ENCODE measurements around the gene SKAP1.
"Not testable (repeated sequence)": the region's sequence is repeated elsewhere in the genome, so short reads cannot be mapped to it uniquely, and the experiment has no call there.

Gene SKAP1

DNA sequence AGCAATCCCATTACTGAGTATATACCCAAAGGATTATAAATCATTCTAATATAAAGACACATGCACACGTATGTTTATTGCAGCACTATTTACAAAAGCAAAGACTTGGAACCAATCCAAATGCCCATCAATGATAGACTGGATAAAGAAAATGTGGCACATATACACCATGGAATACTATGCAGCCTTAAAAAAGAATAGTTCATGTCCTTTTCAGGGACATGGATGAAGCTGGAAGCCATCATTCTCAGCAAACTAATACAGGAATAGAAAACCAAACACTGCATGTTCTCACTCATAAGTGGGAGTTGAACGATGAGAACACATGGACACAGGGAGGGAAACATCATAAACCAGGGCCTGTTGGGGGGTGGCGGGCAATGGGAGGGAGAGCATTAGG is 19.3 kb upstream of the SKAP1 start:
- not testable (repeated sequence) for DNase-seq (ENCODE audit: low read depth in 1 of 2, low spot score in 1 of 2)

GRCh38 chr17:48445248-48445620 is 15.2 kb upstream of the SKAP1 start:
- no peak for DNase-seq (ENCODE audit: low read depth in 1 of 2, low spot score in 1 of 2)

DNA sequence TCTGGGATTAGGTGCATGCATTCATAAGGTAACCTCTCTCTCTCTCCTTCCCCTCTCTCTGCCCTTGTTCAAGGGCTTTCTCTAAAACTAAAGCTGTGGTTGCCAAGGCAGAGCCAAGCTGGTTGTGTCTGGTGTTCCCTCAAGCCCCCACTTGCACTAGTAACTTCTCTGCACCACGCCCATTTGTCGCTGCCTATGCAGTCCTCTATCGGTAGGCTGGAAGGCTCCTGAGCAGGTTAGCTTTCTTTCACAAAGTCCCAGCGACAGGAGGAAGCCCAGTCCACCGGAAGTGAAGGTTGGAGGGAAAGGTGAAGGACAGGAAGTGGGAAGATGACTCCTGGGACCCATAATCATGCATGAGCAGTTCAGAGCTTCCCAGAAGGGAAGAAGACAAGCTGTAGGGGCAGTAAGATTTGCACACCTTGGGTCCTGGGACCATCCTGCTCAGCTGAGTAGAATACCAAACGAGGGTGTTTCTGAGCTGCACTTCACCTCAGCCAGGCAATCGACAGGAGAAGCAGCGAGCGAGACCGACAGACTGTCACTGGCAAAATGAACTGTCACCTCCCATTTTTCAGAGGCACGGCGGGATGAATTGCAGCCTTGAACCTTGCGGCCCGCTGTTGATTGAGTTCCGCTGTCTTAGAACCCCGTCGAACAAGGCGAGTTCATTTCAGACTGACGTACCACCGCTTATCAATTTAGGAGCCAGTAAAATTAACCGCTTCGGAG is 14.7 kb upstream of the SKAP1 start:
- no peak for DNase-seq (ENCODE audit: low read depth in 1 of 2, low spot score in 1 of 2)

- DNase-seq (ENCODE audit: low read depth in 1 of 2, low spot score in 1 of 2) = no peak
These were observed 13.7 kb upstream of the SKAP1 start for GRCh38 chr17:48443712-48444111.

- no peak for DNase-seq (ENCODE audit: low read depth in 1 of 2, low spot score in 1 of 2)
These were observed 12.8 kb upstream of the SKAP1 start for GRCh38 chr17:48442819-48443218.

DNA sequence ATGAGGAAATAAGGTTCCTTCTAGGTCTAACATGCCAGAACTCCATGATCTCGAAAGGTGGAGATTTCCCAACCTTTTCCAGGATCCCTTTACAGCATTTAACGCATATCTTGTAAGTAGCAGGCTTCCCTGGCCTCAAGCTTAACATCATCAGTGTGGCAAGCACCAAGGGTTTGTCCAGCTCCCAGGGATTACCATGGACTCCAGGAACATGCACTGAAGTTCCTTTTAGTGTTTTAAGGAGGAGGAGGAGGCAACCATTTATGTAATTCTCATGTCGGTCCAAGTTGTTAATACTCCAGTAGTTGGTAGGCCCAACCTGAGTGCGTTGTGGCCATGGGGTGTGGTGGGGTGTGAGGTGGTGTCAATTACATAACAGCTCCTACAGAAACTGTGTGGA is 11.8 kb upstream of the SKAP1 start:
- no peak for DNase-seq (ENCODE audit: low read depth in 1 of 2, low spot score in 1 of 2)

GRCh38 chr17:48441231-48441711 is 11.3 kb upstream of the SKAP1 start:
- peak in 1 of 2 donors; percentile 32 for DNase-seq (ENCODE audit: low read depth in 1 of 2, low spot score in 1 of 2)

- no peak for DNase-seq (ENCODE audit: low read depth in 1 of 2, low spot score in 1 of 2)
These were observed 10.7 kb upstream of the SKAP1 start for GRCh38 chr17:48440669-48441068.

DNA sequence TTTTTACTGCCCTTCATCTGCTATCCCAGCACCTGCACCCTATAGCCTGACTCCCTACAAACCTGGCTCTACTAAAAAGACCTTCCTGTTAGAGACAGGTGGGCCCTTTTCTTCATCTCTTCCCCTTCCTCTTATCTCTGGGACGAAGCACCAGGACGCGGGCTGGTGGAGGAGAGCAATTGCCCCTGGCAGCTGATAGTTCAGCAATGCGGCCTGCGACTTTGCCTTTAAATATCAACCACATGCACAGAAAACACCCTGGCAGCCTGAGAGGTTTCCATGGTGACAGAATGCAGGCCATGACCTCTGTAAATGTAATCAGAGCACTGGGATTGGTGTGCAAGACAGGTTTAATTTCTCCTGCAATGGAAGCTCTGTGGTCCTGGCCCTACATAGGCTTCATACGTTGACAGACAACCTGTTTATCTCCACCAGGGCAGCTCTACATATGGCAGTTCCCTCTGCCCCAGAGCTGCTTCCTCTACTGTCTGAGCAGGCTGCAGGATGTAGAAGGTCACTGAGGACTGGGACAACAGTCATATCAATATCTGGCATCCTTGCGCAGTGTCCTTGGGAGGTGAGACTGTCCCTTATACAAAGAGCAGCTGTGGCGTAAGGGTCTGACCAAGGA is 10.0 kb upstream of the SKAP1 start:
- no peak for DNase-seq (ENCODE audit: low read depth in 1 of 2, low spot score in 1 of 2)

- no peak for DNase-seq (ENCODE audit: low read depth in 1 of 2, low spot score in 1 of 2)
These were observed 9.3 kb upstream of the SKAP1 start for GRCh38 chr17:48439110-48439850.

DNA sequence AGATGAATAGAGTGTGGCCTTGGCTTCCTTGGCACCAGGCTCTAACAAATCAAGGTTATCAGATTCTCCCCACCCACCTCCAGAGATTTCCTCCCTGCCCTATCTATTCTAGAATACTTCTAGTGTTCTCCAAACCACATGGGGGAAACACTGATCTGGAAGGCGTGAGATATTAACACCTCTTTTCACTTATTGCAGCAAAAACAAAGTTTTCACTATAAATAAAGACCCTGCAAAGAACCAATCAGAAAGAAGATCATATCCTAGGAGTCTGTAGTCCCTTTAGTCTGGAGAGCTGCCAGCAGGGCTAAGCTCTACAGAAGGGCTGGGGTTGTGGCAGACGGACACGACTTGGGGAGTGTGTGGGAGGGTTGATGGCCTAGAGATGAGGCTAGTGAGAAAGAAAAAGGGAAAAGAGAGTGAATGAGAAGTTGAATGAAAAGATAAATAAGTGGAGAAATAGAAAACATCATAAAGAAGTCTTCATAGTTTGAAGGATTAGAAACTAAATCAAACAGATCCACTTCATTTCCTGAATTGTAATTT is 8.6 kb upstream of the SKAP1 start:
- no peak for DNase-seq (ENCODE audit: low read depth in 1 of 2, low spot score in 1 of 2)

DNA sequence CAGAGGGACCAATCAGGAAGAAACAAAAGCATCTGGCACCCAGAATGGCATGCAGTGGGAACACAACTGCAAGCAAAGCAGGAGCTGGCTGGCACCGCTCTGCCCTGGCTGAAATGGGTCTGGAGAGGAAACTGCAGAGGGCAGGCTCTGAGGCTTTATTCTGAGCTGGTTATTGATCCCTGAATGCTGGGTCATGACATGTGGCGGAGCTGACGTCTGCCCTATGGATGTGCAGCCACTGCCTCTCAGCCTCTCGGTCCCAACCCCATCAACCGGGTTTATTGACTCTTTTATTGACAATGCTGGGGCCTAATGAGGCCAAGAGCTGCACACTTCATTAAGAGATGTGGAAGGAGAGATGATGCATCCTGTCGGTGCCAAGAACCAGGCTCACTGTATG is 3.9 kb upstream of the SKAP1 start:
- DNase-seq (ENCODE audit: low read depth in 1 of 2, low spot score in 1 of 2) = no peak

DNA sequence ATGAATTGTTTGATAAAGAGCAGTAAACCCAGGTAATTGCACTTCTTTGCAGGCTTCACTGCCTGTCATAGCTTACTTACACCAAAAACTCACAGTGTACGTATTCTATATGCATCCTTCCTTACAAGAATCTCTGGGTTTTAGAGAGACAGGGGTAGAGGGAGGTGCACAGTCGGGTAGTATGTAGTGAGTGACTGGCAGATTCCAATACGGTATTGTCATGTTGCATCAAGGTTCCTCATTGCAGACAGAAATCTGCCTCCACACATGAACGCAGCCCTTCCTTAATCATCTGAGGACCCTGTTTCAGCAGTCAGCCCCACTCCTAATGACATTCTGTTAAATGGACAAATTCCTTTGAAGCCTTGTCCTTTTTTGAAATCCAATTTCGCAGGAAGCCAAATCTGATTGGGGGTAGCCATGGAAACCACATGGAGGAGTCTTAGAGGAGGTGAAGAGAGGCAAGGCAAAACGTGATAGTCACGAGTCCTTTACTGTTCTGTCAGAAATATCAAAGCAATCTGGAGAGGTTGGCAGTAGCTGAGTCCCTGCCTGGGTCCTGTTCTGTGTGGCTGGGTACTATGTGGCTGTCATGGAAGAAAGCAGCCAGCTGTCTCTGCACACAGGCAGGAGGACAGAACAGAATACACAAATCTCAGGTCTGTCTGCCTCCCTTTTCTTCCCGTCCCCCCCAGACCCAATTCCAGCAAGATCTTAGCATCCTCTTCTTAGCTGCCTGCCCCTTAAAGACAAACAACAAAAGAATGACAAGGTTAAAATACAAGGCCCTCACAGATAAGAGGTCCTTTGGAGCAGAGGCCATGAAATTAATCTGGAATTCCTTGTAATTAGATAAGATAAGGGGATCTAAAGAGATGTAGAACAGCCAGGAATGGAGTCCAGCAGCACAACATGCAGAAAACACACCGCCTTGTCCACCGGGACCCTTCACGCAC is 3.1 kb upstream of the SKAP1 start:
- DNase-seq (ENCODE audit: low read depth in 1 of 2, low spot score in 1 of 2) = no peak

DNA sequence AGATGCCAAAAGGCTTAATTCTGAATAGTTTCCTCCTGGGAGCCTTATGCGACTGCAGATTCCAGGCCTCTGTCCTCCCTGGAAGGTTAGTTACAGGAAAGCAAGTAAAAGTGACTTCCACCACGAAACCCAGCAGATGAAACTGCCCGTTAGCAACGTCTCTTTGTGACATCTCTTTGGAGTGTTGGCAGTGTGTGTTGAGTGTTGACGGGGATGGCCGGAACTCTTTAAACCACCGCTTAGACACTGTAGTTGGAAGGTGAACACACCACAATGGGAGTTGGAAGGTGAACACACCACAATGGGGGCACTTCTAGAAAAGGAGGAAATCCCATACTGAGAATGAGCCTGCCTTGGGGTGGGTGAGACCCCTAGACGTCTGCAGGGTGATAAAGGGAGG is 858 bp downstream of the SKAP1 start:
- DNase-seq (ENCODE audit: low read depth in 1 of 2, low spot score in 1 of 2) = no peak

DNA sequence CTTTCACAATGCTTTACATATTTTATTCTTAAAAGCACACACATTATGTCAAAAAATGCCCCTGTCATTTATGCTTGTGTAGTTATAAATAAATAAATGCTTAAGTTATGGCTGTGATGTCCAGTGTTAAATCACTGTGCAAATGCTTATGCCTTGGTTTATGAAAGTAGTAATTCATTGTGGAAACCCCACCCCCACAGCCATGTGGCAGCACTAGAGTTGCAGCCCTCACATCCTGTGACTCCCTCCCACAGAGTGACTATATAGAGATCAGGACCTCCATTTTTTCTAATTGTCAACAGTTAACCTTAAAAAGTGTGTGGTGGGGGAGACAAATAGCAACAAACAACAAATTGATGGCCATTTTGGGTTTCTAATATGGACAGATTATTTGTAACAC is 2.4 kb downstream of the SKAP1 start:
- peak in 1 of 2 donors; percentile 71 for DNase-seq (ENCODE audit: low read depth in 1 of 2, low spot score in 1 of 2)

- no peak for DNase-seq (ENCODE audit: low read depth in 1 of 2, low spot score in 1 of 2)
These were observed 3.1 kb downstream of the SKAP1 start for GRCh38 chr17:48426761-48427500.

GRCh38 chr17:48426019-48426665 is 3.9 kb downstream of the SKAP1 start:
- no peak for DNase-seq (ENCODE audit: low read depth in 1 of 2, low spot score in 1 of 2)

GRCh38 chr17:48422060-48422459 is 8.0 kb downstream of the SKAP1 start:
- not testable (repeated sequence) for DNase-seq (ENCODE audit: low read depth in 1 of 2, low spot score in 1 of 2)

GRCh38 chr17:48420823-48421222 is 9.2 kb downstream of the SKAP1 start:
- DNase-seq (ENCODE audit: low read depth in 1 of 2, low spot score in 1 of 2) = no peak

- no peak for DNase-seq (ENCODE audit: low read depth in 1 of 2, low spot score in 1 of 2)
These were observed 13.0 kb downstream of the SKAP1 start for GRCh38 chr17:48416971-48417370.

Measured in activated CD4-positive, alpha-beta T cell treated with anti-CD3 and anti-CD28 coated beads, Interleukin-2, amount 50 U/mL, for 24 hours (primary cell).